Nucleus accumbens (tissue), 56 donors: Measurements from ENCODE around the gene MCTS1.
"Not testable (repeated sequence)": the region's sequence is repeated elsewhere in the genome, so short reads cannot be mapped to it uniquely, and the experiment has no call there.

ENCODE experiments used
- DNase-seq, 56 donors: peaks; one replicate each; lab custom pipeline; 2025; lab: John Stamatoyannopoulos, UW

The MCTS1 gene, protein sequence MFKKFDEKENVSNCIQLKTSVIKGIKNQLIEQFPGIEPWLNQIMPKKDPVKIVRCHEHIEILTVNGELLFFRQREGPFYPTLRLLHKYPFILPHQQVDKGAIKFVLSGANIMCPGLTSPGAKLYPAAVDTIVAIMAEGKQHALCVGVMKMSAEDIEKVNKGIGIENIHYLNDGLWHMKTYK

DNA sequence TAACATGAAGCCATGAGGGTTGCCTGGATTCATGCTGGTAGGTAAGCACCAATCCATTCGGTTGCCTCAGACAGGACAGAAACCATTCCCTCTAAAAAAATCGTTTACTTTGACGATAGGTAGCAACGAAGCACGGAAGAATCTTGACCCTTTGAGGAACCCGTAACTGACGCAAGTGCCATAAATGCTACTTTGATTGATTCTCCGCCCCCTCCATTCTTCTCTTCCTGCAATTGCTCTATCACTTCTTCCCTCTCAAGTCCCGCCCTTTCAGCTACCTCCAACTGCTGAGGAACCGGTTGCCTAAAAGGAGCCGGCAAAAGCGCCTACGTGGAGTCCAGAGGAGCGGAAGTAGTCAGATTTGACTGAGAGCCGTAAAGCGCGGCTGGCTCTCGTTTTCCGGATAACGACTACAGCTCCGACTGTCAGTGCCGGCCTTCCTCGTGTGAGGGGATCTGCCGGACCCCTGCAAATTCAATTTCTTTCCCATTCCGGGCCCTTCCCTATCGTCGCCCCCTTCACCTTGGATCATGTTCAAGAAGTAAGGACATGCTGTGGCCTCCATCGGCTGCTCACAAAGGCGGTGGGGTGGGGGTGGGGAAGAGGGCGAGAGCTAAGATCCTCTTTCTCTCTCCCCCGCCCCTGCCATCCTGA lies at the start of gene MCTS1:
TSS of gene MCTS1 (plus strand) at position 395 of the 654 bp plus-strand sequence. CDS start at position 531, 136 bp downstream.
- DNase-seq, result peak; percentile 11 to 86 (median 54)

GRCh38 chrX:120556251-120556650 lies 47.6 kb upstream of the MCTS1 start:
- no peak for DNase-seq

DNA sequence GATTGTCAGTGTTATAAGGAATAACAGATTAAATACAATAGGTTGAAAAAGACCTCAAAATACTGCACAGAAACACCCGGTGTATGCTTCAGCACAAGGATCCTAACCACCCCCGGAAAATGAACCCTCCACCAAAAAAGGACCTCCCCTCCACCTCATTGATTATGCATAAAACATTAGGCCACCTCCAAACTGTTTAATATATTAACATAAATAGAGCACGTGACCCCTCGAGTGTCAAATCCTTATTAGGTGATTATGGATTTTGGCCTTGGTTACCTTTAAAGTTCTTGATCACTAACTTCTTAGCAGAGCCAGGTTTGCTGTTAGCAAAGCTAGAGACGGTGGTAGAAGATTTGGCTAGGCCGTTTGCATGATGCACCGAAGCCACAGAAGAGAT lies 44.1 kb upstream of the MCTS1 start:
- peak in 2 of 56 donors; percentile 4 to 9 for DNase-seq

DNA sequence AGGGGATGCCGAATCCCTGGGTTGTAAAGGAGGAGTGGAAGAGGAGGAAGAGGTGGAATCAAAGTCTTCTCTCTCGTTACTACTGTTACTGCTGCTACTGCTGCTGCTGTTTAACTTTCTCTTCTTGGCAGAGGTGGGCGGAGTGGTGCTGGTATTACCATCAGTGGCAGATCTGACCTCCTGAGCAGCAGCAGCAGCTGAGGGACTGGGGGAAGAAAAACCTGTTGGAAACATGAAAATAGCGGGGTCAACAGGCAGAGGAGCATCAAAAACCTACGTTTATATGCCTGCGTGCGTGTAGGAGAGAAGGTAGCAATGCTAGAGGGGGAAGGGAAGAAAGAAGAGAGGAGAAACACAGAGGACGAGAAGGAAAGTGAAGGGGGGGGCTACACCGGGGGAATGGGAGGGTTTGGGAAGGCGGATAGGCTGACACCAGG lies 43.5 kb upstream of the MCTS1 start:
- DNase-seq, result peak in 34 of 56 donors; percentile 2 to 80 (median 34)

- peak; percentile 47 to 94 (median 86) for DNase-seq
These were observed 42.9 kb upstream of the MCTS1 start, which contains the start of gene CUL4B for GRCh38 chrX:120560842-120561633. CUL4B (minus strand) TSS chrX:120560962; CDS start chrX:120560638, 324 bp downstream.

DNA sequence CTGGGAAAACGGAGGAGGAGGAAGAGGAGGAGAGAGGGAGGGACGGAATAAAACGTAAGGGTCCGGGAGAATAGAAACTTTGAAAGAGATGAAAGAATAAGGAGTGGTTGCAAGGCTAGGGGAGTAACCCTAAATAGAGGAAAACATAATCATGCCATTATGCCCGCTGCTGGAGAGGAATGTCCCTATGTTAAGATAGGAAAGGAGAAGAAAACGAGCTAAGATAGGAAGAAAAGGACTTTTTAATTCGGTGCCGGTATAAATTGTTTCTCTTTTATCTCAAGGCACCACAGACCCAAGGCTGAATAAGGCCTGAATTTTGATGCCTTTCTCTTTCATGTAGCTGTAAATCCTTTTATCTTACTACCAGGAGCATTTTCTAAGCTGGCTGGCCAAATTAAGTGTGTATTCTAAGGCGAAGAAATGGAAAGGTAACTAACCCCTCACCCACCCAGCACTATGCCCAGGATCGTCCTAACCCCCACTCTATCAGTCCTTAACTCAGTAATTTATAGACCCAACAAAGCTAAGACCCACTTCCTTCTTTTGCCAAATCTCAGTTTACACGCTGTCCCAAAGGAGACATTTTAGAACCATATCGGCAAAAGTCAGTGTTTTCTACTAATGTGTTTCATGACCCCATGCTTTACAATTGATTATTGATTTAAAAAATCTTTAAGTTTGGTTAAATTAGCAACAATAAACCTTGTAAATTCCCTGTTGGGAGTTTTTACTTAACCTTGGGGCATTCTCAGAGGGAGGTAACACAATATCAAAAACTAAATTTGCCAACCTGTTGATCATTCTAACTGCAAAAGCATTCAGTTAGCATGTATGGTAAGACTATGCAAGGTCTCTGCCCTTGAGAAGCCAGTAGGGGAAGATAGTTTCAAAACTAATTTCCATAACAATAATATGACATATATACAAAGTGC lies 42.0 kb upstream of the MCTS1 start:
- peak in 2 of 56 donors; percentile 0 to 13 for DNase-seq

DNA sequence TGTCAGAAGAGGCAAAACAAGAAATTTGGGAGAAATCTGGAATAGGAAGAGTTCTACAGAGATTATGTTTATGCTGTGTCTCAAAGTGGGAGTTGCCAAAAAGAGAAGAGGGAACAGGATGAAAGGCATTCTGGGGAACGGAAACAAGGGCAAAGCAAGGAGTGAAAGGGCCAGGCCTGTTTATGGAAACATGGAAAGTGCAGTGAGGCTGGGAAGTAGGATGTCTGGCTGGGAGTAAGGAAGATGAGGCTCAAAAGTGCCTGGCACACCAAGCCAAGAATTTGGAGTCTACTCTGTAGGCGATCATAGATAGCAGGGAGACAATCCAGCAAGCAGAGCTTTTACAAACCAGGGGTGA lies 41.4 kb upstream of the MCTS1 start:
- DNase-seq, result no peak

- DNase-seq, result no peak
These were observed 39.0 kb upstream of the MCTS1 start for GRCh38 chrX:120564925-120565324.

DNA sequence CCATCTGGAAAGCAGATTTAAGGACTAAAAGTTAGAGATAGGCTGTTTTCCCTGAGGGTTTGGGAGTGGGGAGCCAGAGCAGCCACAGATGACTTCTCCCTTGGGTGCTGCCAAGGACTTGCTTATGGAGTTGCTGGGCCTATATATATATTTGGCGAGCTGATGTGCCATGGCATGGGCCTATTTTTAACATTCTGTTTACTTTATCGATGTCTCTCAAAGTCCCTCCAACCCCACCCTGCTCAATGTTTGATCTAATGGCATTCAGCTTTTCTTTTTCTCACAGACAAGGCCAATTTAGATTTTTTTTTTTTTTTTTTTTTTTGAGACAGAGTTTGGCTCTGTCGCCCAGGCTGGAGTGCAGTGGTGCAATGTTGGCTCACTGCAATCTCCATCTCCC lies 37.1 kb upstream of the MCTS1 start:
- DNase-seq, result no peak

DNA sequence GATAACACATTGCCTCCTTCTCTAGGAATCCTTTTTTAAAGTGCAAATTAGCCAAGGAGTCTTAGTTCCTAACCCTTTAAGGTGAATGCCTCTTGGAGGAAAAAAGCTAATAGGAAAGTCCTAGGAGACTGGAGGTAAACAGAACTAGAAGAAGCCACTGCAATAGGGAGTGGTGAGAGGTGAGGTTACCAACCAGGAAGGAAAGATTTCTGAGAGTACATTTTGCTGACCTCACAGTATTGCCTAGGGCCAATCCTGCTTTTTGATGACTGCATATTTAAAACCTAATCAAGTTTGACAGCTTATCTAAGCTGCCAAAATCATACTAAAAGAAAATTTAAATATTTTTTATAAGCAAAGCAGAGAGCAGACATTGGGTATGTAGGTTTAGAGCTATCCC lies 35.9 kb upstream of the MCTS1 start:
- DNase-seq, result no peak

GRCh38 chrX:120568609-120569008 lies 35.3 kb upstream of the MCTS1 start:
- DNase-seq, result no peak

- DNase-seq, result no peak
These were observed 33.8 kb upstream of the MCTS1 start for GRCh38 chrX:120570011-120570600.

GRCh38 chrX:120573806-120574205 lies 30.1 kb upstream of the MCTS1 start:
- DNase-seq, result not testable (repeated sequence)

DNA sequence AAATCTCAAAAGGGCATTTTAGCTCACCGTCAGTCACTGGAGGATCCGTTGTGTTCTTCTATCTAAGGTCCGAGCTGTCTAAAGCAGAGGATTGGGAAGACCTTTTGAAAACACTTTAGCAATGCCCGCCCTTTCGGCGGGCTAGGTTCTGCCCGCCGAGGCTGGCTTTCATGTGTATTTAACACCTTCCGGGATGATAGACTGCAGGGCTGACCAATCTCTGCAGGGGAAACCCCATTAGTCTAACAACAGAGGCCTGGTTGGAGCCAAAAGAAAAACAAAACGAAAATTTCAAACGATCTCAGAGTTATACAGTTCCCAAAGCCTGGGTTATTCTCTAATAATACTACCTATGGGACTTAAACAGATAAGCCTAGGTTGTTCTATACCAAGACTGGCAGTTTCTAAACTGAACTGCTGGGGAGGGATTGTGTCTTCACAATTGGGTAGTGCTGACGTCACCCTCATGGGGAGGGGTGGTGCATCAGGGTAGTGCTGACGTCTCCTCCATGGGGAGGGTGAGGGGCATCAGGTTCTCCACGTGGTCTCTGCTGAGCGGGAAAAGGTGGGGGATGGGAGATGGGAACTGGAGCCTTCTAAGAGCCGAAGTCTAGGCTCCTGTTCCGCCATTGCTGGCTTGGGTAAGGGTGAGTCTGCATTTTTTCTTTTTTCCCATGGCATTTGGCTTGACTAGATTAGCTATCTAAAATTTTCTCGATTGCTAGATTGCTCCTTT lies 28.4 kb upstream of the MCTS1 start:
- DNase-seq, result no peak

DNA sequence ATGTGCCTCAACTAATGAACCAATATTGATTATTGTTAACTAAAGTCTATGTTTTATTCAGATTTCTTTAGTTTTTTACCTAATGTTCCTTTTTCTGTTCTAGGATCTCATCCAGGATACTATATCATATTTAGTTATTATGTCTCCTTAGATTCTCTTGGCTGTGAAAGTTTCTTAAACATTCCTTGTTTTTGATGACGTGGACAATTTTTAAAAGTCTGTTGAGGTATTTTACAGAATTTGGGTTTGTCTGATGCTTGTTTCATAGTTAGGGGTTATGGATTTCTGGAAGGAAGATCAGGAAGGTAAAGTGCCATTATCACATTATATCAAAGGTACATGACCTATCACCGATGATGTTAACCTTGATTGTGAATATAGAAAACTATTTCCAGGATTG lies 18.2 kb upstream of the MCTS1 start:
- no peak for DNase-seq

- peak in 23 of 56 donors; percentile 1 to 37 (median 9) for DNase-seq
These were observed 471 bp downstream of the MCTS1 start for GRCh38 chrX:120604361-120604782.

DNA sequence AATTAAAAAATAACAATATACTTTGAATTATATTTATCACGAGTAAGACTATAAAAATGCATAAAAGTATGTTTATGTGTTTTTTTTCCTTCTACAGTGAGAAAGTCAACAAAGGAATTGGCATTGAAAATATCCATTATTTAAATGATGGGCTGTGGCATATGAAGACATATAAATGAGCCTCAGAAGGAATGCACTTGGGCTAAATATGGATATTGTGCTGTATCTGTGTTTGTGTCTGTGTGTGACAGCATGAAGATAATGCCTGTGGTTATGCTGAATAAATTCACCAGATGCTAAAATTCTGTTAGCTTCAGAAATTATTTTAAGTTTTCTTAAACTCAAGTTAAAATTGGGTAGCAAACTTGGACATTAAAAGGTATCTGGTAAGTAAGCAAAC lies 8.2 kb downstream of the MCTS1 start:
- DNase-seq, result no peak

DNA sequence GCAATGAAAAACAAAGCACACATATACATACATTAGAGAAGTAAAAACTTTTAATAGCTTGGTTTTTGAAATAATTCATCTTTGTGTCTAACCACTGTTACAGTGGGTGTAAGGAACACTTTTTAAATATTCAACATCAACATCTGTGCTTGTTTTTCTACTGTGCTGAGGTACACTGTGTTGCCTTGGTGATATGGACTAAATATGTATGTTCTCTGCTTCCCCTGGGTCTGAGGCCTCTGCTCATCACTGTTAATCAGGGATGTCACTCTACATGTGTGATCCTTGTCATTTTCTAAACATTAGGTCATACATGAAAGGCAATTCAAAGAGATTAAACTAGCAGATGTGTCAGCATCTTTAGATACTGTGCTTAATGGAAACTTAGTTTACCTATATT lies 10.9 kb downstream of the MCTS1 start:
- DNase-seq, result no peak

DNA sequence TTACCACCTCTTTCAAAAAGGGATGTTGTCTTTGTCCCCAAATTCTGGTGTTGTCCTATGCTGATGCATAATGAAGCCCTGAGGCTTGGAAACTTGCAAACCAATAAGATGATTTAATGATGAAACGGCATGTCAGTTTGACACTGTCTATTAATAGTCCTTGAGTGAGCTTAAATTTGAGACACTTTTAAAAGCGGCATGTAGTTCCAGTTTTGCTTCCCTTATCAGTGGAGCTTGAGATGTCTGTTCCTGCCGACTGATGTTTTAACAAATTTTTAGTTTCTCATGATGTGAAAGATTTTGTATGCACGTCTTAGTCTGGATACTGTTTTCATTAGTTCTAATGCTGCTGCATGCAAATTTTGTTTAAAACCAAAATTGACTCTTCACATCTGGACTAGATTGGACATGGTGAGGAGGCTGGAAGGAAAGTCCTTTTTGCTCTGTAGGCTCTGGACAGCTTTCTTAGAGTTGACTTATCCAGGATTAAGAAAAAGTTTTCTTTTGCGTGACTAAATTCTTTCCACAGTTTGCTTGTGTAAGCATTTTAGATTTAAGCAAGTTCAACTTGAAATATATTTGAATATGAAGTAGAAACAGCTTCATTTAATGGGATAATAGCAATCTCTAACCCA lies 14.2 kb downstream of the MCTS1 start:
- DNase-seq, result no peak
